ENCODE data around the gene CERS1.

DNA sequence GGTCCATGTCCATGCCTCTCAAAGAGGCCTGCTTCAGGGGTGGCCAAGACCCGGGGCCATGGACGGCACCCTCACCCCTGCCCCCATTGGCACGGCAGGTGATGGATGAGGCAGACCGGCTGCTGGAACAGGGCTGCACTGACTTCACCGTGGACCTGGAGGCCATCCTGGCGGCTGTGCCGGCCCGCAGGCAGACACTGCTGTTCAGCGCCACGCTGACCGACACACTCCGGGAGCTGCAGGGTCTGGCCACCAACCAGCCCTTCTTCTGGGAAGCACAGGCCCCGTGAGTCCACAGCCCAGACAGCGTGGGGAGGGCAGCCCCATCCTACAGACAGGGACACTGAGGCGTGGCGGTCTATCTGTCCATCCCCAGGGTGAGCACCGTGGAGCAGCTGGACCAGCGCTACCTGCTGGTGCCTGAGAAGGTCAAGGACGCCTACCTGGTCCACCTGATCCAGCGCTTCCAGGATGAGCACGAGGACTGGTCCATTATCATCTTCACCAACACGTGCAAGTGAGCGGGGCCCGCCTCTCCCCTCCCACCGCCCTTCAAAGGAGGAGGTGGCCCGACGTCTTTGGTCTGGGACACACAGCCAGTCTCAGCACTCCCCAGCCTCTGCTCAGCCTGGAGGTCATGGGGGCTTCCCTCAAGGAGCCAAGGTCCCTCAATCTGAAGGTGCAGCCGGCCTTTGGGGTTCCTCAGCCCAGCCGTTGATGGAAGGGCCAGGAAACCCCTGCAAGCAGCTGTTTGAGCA lies 26.4 kb upstream of the CERS1 start:
- TF ChIP-seq EZH2phosphoT487 (IDR thresholded peaks at IDR 0.05; ENCODE audit: insufficient read depth, low read depth) (no peak), EZH2 (IDR thresholded peaks at IDR 0.05; ENCODE audit: insufficient read depth, poor library complexity, severe bottlenecking) (no peak)
